ENCODE measurements around the gene ALG11.
"Not testable (repeated sequence)": the region's sequence is repeated elsewhere in the genome, so short reads cannot be mapped to it uniquely, and the experiment has no call there.

Gene ALG11

DNA sequence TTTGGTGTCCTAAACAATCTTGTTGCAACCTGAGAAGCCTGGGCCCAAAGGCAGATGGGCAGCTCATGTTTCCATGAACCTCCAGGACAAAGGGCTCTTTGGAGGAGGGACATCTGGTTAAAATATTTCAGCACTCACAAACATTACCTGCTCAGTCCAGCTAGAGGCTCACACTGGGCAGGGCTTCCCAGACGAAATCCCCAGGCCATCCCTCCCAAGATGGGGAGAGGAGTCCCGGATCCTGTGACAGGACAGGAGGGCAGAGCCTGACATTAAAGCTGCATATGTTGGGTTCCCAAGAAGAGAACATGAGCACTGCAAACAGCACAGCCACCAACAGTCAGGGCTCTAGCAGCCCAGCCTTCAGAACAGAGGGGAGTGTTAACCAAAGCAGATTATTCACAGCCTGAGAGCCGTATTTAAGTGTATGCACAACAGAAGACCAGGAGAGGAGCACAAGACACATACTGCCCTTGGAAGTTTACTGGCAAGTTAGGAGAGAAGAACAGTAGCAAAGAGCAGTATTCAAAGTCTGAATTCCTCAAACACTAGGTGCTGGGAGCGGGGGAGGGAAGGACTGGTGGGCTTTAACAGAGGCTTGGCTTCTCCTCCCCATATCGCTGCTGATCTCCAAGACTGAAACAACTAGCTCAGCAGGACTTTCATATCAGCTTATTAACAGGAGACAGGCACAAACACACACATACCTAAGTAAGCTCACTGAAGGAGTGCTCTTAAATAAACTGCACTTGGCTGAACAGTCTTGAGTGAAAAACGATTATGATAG is 13.3 kb upstream of the ALG11 start:
- no peak for DNase-seq

DNA sequence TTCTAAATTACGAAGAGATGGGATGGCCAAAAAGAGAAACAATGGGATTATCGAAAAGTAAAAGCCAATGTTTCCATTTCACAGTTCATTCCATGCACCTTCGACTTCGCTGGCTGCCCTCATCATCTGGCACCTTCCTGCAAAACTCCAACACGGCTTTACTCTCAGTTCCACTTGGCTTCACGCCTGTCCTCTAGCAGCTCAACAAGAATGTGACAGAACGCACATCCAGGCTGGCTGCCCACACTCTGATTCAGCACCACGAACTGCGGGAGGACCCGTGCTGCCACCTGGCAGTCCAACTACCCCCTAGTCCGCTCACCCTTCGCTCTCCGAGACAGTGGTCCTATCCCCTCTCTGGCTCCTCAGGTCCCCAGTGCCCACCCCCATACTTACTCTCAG is 12.7 kb upstream of the ALG11 start:
- DNase-seq, result no peak

DNA sequence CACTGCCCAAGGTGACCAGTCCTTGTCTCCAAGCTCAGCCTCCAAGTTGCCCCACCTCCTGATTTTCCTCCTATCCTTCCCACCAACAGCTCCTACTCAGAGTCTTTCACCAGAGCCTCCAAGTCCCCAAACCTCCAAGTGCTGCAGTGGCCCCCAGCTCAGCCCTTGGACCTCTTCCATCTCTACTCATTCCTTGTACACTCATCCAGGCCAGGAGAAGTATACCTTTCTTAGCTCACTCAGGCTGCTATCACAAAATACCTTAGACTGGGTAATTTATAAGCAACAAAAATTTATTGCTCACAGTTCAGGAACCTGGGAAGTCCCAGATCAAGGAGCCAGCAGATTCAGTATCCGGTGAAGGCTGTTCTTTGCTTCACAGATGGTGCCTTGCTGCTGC is 12.3 kb upstream of the ALG11 start:
- DNase-seq, result no peak

DNA sequence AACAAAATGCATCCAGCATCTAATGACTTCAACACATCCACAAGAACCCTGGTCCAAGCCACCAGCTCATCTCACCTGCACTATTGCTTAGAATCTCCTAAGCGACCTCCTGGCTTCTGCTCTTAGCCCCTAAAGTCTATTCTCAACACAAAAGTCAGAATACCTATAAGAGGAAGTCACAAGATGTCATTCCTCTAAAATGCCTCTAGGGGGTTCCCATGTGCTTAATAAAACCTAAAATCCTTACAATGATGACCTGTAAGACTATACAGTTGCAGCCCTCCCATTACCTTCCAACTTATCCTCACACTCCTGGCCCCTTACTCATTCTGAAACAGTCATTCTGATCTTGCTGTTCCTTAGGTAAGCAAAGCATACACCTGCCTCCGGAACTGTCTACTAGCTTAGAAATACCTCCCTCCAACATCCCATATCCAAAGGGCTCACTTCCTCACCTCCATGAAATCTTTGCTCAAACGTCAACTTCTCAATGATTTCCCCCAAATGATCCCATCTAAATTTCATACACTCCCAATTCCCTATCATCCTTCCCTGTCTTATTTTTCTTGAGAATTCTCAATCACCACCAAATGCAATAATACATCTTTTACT is 11.0 kb upstream of the ALG11 start:
- DNase-seq, result no peak

DNA sequence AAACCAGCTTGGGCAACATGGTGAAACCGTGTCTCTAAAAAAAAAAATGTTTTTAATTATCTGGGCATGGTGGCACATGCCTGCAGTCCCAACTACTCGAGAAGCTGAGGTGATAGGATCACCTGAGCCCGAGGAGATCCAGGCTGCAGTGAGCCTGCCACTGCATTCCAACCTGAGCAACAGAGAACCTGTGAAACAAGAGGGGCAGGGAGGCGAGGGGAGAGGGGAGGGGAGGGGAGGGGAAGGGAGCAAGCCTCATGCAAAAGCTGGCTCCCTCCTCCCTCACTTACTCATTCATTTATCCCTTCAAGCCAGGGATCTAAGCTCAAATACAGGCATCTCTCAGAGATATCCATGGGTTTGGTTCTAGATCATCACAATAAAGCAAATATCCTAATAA is 9.8 kb upstream of the ALG11 start:
- no peak for DNase-seq

DNA sequence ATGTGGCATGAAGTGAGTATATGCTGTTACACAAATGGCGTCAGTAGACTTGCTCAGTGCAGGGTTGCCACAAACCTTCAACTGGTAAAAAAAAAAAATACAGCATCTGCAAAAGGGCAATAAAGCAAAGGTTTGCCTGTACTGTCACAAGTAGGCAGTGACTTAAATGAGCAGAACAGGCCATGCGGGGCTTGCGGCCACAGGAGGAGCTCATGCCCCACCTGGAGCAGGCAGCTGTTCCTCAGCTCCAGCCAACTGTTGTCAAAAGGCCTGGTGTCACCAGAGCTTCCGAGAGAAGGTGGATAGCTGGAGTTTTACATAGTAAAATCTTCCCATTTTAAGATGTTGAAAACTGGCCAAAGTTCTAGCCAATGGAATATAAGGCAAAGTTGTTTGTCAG is 8.7 kb upstream of the ALG11 start:
- no peak for DNase-seq

DNA sequence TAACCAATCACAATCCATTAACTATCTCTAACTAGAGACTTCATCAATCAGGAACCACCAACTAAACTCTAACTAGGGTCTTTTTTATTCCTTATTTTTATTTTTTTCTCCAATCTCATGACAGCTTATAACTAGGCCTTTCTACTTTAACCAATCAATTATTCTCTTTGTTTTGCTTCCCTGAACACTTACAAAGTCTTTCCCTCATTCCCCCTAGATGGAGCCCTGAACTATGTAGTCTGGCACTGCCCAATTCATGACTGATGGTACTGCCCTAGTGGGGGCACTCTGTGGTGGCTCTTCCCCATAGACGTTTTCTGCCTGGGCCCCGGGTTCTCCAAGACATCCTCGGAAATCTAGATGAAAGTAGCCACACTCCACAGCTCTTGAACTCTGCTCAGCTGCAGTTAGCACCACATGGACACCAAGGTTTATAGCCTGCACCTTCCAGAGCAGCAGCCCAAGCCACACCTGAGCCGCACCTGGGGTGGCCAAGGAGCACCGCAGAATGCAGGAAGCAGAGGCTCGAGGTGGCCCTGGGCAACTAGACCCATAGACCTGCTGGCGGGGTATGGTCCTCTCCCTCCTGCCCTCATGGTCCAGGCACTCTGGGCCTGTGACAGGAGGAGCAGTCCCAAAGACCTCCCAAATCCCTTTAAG is 7.6 kb upstream of the ALG11 start:
- no peak for DNase-seq

DNA sequence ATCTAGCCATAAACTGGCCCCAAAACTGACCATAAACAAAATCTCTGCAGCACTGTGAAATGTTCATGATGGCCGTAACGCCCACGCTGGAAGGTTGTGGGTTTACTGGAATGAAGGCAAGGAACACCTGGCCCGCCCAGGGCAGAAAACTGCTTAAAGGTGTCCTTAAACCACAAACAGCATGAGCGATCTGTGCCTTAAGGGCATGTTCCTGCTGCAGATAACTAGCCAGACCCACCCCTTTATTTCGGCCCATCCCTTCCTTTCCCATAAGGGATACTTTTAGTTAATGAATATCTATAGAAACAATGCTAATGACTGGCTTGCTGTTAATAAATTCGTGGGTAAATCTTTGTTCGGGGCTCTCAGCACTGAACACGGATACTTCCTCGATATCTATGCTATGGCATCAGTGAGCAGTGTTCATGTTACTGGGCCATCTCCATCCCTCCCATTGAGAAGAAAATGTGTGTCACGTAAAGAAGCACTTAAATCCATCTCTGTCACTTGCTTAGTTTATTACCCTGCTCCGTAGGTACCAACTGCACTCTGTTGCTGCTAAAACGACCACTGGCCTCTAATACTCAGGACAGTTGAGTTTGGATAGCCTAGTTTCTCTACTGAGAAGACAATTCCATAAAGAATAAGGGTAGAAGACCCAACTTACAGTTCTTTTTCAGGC is 6.2 kb upstream of the ALG11 start:
- no peak for DNase-seq

DNA sequence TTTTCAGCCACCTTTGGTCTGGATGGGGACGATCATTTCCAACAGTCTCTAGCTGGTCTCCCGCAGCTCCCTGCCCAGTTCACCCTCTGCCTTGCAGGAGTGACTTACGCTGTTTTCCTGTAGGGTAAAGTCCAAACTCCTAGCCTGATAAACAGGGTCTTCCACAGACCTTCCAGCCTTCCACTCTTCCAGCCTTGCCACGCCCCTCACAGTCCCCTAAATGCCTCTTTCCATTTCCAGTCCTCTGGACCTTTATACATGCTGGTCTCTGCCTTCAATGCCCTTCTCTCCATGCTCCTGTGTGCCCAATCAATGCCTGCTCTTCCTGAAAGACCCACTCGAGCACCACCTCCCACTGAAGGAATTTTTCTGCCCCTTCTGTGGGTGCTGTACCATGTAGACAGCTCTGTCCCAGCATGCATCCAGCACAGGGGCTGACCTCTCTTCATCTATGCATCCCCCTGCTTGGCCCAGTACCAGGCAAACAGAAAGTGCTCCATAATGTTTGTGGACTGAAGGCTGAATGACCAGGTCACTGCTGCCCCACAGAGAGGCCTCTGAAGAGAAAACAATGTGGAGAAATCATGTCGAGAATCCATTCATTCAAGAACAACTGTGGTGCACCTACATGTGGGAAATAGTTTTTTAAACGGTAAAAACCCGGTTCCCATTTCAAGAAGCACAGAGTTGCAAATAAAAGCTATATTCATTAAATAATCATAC is 5.5 kb upstream of the ALG11 start:
- DNase-seq, result no peak

DNA sequence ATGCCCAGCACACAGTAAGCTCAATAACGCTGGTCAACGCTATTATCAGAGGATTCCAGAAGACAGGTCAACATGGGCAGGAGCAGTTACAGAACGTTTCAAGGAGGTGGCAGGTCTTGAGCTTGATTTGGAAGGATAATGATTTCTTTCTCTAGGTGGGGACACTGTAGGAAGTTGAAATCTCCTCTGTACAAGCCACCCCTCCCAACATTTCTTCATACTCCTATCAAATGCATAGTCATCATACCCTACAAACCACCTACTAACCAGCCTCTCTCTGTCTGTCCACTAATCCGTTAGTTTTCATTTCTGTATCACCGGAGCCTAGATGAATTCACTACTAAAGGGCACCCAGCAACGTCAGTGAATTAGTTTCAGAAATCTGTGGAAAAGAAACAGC is 2.3 kb upstream of the ALG11 start:
- no peak for DNase-seq

DNA sequence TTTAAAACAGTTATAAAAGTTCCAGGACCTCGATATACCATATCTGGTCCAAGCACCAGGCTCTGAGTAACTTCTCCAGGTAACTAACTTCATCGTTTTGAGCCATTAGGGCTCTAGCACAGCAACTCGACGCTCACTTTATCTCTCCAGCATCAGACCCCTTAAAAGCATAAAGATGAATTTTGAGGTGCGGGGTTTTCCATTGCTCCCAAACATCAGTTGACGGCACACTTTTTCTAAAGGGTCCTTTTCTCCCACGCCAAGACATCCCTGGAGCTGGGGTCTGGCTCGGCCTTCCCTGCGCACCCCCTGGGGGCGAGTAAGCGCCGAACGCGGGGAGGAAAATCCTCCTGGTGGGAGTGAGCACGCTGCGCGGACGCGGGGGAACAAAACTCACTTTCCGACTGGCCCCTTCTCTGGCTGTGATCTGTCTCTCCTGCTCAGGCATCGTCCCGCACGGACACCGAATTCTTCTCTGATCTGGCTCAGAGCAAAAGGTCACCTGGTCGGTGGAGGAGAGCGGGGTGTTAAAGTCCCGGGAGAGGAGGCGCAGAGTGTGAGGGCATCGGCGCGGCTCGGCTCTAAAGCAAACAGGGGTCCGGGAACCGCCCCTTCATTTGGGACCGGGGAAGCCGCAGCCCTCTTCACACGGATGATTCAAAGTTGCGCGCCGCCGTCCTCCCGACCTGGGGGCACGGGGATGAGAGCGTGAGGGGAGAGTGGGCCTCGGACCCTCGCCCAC is 1.1 kb upstream of the ALG11 start, which contains the start of gene ATP7B:
Gene ATP7B, minus strand, starts transcription at position 561 of the 742 bp plus-strand sequence. Its CDS starts 113 bp downstream, at position 448.
- DNase-seq, result no peak

DNA sequence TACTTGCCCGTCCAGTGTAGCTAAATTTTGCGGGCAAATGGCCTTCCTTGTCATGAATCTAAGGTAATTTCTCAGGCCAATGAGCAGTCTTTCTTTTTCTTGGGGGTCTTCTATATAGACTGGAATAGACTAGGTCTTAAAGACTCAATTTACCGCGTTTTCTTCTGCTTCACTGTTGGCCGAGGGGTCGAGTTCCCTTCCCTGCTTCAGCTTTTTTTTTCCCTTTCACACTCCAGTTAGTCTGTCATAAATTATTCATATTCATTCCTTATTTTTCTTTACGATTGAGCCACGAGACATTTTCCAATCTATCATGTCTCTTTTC is 276 bp downstream of the ALG11 start:
- no peak for DNase-seq

DNA sequence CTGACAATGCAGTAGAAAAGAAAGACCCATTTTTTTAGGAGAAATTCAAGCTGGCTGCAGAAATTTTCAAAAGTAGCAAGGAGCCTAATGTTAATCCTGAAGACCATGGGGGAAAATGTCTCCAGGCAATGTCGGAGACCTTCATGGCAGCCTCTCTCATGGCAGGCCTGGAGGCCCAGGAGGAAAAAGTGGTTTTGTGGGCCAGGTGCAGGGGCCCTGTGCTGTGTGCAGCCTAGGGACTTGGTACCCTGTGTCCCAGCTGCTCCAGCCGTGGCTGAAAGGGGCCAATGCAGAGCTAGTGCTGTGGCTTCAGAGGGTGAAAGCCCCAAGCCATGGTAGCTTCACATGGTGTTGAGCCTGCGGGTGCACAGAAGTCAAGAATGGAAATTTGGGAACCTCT is 4.1 kb downstream of the ALG11 start:
- no peak for DNase-seq

DNA sequence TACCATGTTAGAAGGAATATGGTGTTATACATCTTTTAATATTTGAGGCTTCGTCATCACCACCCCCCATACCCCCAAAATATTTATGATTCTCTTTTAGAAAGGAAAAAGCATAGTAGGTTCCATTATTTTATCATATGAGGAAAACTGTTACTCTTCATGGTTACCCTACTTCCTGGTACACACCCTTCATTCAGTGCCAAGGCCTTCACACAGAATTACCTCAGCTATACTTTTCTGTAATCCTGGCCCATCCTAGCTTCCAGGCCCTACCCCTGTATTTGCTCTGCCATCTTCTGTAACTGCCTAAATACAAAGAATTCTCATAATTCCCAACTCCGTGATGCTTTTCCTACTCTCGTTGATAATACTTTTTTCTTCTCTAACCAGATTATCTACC is 8.0 kb downstream of the ALG11 start:
- no peak for DNase-seq

DNA sequence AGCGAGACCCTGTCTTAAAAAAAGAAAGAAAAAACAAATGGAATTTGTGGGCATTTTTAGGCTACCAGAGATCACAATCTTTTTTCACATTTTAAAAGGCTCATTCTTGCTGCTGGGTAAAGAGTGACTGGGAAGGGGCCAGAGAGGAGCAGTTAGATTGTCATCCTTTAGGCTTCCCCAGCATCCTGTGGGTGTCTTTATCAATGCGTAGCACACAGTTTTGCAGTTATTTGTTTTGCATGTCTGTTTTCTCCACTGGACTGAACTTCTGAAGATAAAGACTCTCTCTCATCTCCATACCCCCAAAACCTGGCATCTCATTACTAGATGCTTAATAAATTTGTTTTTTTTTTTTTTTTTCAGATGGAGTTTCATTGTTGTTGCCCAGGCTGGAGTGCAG is 10.2 kb downstream of the ALG11 start:
- no peak for DNase-seq

DNA sequence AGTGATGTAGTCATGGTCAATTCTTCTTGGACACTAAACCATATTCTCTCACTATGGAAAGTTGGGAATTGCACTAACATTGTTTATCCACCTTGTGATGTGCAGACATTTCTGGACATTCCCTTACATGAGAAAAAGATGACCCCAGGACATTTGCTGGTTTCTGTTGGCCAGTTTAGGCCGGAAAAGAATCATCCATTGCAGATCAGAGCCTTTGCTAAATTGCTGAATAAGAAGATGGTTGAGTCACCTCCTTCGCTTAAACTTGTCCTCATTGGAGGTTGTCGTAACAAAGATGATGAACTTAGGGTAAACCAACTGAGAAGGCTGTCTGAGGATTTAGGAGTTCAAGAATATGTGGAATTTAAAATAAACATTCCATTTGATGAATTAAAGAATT is 12.3 kb downstream of the ALG11 start, which contains the start of gene UTP14C:
Gene UTP14C, plus strand, starts transcription at position 211 of the 400 bp plus-strand sequence. CDS start 4,114 bp downstream, outside the sequence.
- no peak for DNase-seq

DNA sequence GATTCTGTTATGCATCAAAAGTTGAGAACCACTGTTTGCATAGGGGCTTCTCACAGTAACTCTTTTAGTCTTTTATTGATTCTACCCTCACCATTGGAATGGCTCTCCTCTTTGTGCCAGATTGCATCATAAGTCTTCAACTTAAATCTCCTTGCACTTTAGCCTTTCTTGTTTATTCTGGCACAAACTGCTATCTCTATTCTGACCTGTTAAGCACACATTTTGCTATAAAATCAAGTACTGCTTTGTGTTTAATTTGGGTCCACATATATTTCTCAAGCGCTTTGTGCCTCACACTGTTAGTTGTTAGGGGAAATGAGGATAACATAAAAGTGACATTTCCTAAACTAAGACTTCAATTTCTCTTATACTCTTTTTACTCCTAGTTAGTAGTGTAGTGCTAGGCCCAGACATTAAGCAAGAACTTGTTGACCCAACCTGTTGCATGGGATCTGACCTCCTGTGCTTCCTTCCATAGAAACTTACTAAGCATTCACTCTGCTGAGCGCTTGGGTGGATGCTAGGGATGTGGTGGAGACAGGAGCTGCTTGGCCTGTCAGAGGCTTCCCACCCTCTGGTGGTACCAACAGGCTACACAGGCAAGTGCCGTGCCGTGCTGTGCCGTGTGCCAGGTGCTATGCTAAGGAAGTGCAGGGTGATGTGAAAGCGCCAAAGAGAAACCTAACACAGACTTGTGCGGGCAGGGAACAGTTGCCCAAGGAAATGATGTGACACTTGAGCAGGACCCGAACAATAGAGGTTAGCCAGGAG is 13.5 kb downstream of the ALG11 start:
- DNase-seq, result no peak

DNA sequence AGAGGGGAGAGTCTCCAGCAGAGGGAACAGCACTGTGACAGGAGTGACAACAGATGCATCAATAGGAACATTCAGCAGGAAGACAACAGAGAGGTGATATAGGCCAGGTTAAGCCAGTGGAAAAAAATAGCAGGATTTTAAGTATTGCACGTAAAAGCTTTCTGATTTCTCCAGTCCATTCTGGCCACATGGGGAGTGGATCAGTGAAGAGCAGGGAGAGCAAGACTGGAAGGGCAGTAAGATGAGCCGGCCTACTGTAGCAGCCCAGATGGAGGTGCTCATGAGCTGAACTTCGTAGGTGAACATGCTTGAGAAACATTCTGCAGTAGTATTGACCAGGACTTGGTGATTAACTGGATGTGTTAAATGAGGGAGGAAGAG is 14.0 kb downstream of the ALG11 start:
- no peak for DNase-seq

DNA sequence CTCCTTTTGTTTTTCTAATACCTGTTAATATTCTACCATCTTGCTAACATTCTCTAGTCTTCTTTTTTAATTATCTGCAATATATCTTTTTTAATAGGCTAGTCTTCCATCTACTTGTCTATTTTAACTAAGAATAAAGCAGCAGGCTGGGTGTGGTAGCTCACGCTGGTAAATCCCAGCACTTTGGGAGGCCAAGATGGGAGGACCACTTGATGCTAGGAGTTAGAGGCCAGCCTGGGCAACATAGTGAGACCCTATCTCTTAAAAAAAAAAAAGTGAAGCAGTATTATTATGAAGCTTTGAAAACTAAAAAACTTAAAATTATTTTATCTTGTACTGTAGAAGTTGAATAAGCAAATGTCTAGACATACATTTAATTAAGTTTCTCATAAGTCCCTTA is 15.6 kb downstream of the ALG11 start:
- no peak for DNase-seq

DNA sequence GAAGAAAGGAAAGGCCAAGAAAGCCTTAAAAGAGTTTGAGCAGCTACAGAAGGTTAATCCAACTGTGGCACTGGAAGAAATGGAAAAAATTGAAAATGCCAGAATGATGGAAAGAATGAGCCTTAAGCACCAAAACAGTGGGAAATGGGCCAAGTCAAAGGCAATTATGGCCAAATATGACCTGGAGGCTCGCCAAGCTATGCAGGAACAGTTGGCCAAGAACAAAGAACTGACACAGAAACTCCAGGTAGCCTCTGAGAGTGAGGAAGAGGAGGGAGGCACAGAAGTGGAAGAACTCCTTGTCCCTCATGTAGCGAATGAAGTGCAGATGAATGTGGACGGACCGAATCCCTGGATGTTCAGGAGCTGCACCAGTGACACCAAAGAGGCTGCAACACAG is 17.4 kb downstream of the ALG11 start:
- no peak for DNase-seq

DNA sequence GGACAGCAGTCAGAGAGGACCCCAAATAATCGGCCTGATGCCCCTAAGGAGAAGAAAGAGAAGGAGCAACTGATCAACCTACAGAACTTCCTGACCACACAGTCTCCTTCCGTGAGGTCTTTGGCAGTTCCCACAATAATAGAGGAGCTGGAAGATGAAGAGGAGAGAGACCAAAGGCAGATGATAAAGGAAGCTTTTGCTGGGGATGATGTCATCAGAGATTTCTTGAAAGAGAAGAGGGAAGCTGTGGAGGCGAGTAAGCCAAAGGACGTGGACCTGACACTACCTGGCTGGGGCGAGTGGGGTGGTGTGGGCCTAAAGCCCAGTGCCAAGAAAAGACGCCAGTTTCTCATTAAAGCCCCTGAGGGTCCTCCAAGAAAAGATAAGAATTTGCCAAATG is 18.2 kb downstream of the ALG11 start:
- not testable (repeated sequence) for DNase-seq
